K562 (cell line): ENCODE results near the gene RPRD1B. TPM values are rescaled to one million over a fixed set of nuclear protein-coding genes. Genes with fewer than 3 reads are reported as not detected.

Experiments used
- ATAC-seq: fragments of 200-7000 bp; cut with Tn5 transposase; 3 replicates; pipeline ENCODE4 v1.9.1; 2020; ENCODE audit warnings: moderate library complexity
- BruUV-seq: library from RNA; stranded (reverse); fragments of 400-500 nt; replicated peaks from 2 replicates; lab custom pipeline; 2021; lab: Mats Ljungman, UMichigan
- CTCF ChIA-PET: fragments of 300-600 bp; formaldehyde crosslinking; extraction: SDS; loops from one replicate; lab custom pipeline; 2021; ENCODE audit warnings: low intra/inter-chr PET ratio; lab: Yijun Ruan, JAX
- POLR2A ChIA-PET: fragments of 300-600, 350-650 bp; sonication (Branson Sonifier 250); formaldehyde crosslinking; extraction: SDS; loops from one replicate; lab custom pipeline; 2021; ENCODE audit warnings: antibody characterized with exemption, inconsistent platforms; lab: Yijun Ruan, JAX
- DNase-seq, 4 experiments: peaks; one replicate each; pipeline versions ENCODE4 v3.0.0 to v3.0.0-alpha.2; 2011 to 2018; ENCODE audit warnings: low spot score in 3 of 4, mixed read lengths in 3 of 4; ENCODE audit errors: extremely low read depth in 1 of 4
- FAIRE-seq: peaks from 2 replicates; lab custom pipeline; 2011; peaks lifted over from hg19 to GRCh38; lab: Jason Lieb, UNC
- H2AFZ ChIP-seq: 2 replicates; pipeline ENCODE4 v1.6.0; 2011; ENCODE audit warnings: low read depth, low read length, control low read depth, inconsistent platforms
- H3K27ac ChIP-seq: fragments of 200-600 bp; 3 replicates; pipeline ENCODE4 v1.8.0; 2011; ENCODE audit warnings: low read depth, mild to moderate bottlenecking, control low read depth, inconsistent platforms, low read length, moderate library complexity, mixed read lengths; ENCODE audit errors: extremely low read depth
- H3K27me3 ChIP-seq, 2 experiments: fragments of 300-600 bp in 1 of 2; 2 replicates in 1 of 2; 3 replicates in 1 of 2; pipeline versions ENCODE4 v1.6.0 to v1.8.0; 2011; ENCODE audit warnings: inconsistent platforms in 2 of 2, low read length in 2 of 2, mild to moderate bottlenecking in 1 of 2, mixed read lengths in 1 of 2, moderate library complexity in 1 of 2; ENCODE audit not compliant: control insufficient read depth in 2 of 2, insufficient read depth in 2 of 2
- H3K36me3 ChIP-seq: fragments of 300-600 bp; 3 replicates; pipeline ENCODE4 v1.8.0; 2011; ENCODE audit warnings: mild to moderate bottlenecking, low read length, inconsistent platforms; ENCODE audit not compliant: control insufficient read depth, insufficient read depth
- H3K4me1 ChIP-seq, 2 experiments: fragments of 200-600 bp in 1 of 2; replicated peaks in 1 of 2; 2 replicates in 1 of 2; 3 replicates in 1 of 2; pipeline versions ENCODE4 v1.5.1 to v1.8.0; 2011; ENCODE audit warnings: inconsistent platforms in 2 of 2, low read length in 2 of 2, mild to moderate bottlenecking in 1 of 2, mixed read lengths in 1 of 2, moderate library complexity in 1 of 2; ENCODE audit not compliant: control insufficient read depth in 2 of 2, insufficient read depth in 2 of 2
- H3K4me2 ChIP-seq: 2 replicates; pipeline ENCODE4 v1.6.1; 2011; ENCODE audit warnings: low read length, control low read depth, inconsistent platforms, mixed read lengths; ENCODE audit not compliant: insufficient read depth
- H3K4me3 ChIP-seq: fragments of 200-600 bp; sonication (generic), shearing (Covaris generic); 2 replicates; pipeline ENCODE4 v1.5.1; 2016; ENCODE audit warnings: control low read depth, inconsistent platforms
- H3K79me2 ChIP-seq: fragments of 200-600 bp; 3 replicates; pipeline ENCODE4 v1.8.0; 2011; ENCODE audit warnings: low read length, inconsistent platforms; ENCODE audit not compliant: control insufficient read depth, insufficient read depth
- H3K9ac ChIP-seq, 2 experiments: 2 replicates each; pipeline versions ENCODE4 v1.6.0 to v1.6.1; 2011; ENCODE audit warnings: low read depth in 2 of 2, low read length in 2 of 2, control low read depth in 1 of 2, inconsistent platforms in 1 of 2, mild to moderate bottlenecking in 1 of 2, mixed read lengths in 1 of 2; ENCODE audit not compliant: insufficient read depth in 1 of 2
- H3K9me1 ChIP-seq: one replicate; pipeline ENCODE4 v1.6.0; 2011; ENCODE audit warnings: inconsistent platforms, mild to moderate bottlenecking, low read length, moderate library complexity; ENCODE audit not compliant: control insufficient read depth, insufficient read depth
- H3K9me3 ChIP-seq: replicated peaks from 2 replicates; pipeline ENCODE4 v1.5.1; 2011; ENCODE audit warnings: low read depth, low read length, inconsistent platforms; ENCODE audit not compliant: control insufficient read depth, insufficient read depth
- H4K20me1 ChIP-seq: replicated peaks from 2 replicates; pipeline ENCODE4 v1.6.1; 2011; ENCODE audit warnings: low read length, inconsistent platforms, mixed read lengths; ENCODE audit not compliant: control insufficient read depth, insufficient read depth
- CBFA2T2 ChIP-seq: fragments of 450-650 bp; conservative IDR thresholded peaks from 2 replicates; pipeline ENCODE4 v1.6.1; 2017; ENCODE audit warnings: mild to moderate bottlenecking
- CBFA2T3 ChIP-seq: fragments of 450-650 bp; IDR thresholded peaks from 2 replicates; pipeline ENCODE4 v1.6.1; 2017
- CEBPG ChIP-seq, 3 experiments: fragments of 200-800 bp in 1 of 3; sonication (Bioruptor generic) in 1 of 3; sonication (generic) in 1 of 3; formaldehyde crosslinking in 1 of 3; IDR thresholded peaks in 2 of 3; conservative IDR thresholded peaks in 1 of 3; 2 replicates each; pipeline versions ENCODE4 v1.6.1 to v1.8.0; 2016 to 2022; ENCODE audit warnings: missing compliant biosample characterization in 2 of 3, missing genetic modification characterization in 2 of 3, mild to moderate bottlenecking in 1 of 3, missing genetic modification reagents in 1 of 3
- E2F4 ChIP-seq: sonication (generic); formaldehyde crosslinking; IDR thresholded peaks from 2 replicates; pipeline ENCODE4 v1.8.0; 2022; ENCODE audit warnings: mild to moderate bottlenecking, low read depth, missing genetic modification reagents
- MEIS2 ChIP-seq: fragments of 450-650 bp; IDR thresholded peaks from 2 replicates; pipeline ENCODE4 v1.6.1; 2014; ENCODE audit warnings: mild to moderate bottlenecking; ENCODE audit not compliant: partially characterized antibody
- WGBS: fragments of 100-300 bp; shearing (Covaris generic); methylation state at CpG from one replicate; pipeline ENCODE4 v1.1.6; 2016; ENCODE audit warnings: low coverage, mixed read lengths; ENCODE audit not compliant: insufficient coverage; ENCODE audit errors: missing lambda C conversion rate; 5-methylcytosine and 5-hydroxymethylcytosine counted together
- in situ Hi-C: fragments of 300-500 bp; cut with MboI; formaldehyde crosslinking; loops from 4 replicates; pipeline ENCODE4 v1.15.0; 2018; ENCODE audit warnings: inconsistent platforms, mixed read lengths
- intact Hi-C: fragments of 100-400 bp; cut with micrococcal nuclease; formaldehyde crosslinking; loops from 2 replicates; pipeline ENCODE4 v1.14.2; 2022
- polyA plus RNA-seq, 8 experiments: library from polyadenylated mRNA; depleted of rRNA in 4 of 8; stranded (reverse) in 5 of 8; unstranded in 3 of 8; fragments of >200 nt; fragmentation: Nextera tagmentation in 2 of 8; fragmentation: Illumina TruSeq in 1 of 8; extraction: Ambion mirVana in 2 of 8; extraction: Trizol in 1 of 8; gene quantifications; 2 replicates each; pipeline versions ENCODE4 v1.2.1 to v1.2.3, GENCODE V29; 2011 to 2014; ENCODE audit warnings: inconsistent platforms in 1 of 8, missing spikeins in 1 of 8
- total RNA-seq, 7 experiments: library from RNA; depleted of rRNA in 6 of 7; stranded (reverse); fragments of >200 nt in 6 of 7; fragmentation: Illumina TruSeq in 2 of 7; extraction: Trizol in 2 of 7; gene quantifications; 2 replicates each; pipeline versions ENCODE4 v1.2.1 to v1.2.3, GENCODE V29; 2011 to 2021; ENCODE audit warnings: low replicate concordance in 1 of 7

RPRD1B gene
- total and polyA plus RNA-seq, 9 of the 15 experiments (the other 6 are each of a cell fraction or from before 2014, with no cell fraction given), result 5.5 to 43.0 (median 24.4) TPM

- no peaks in the 10 kb centered on the region for H3K9me3 ChIP-seq
- H2AFZ ChIP-seq, result no peak overlapping the region
- BruUV-seq, result no TSS peak
- ChIA-PET POLR2A (no interaction called here), CTCF (no interaction called here)
- no peaks in the 10 kb centered on the region for H3K27me3 ChIP-seq
- no peaks in the 10 kb centered on the region for H3K9me1 ChIP-seq
- in situ Hi-C loops, result no loop called here
- no peak overlapping the region for H3K4me3 ChIP-seq
- WGBS, result 87% methylated on average over 3 of the region's 3 CpGs
- H3K9ac ChIP-seq, result no peak overlapping the region
- H3K79me2 ChIP-seq, result no peaks in the 10 kb centered on the region
- DNase-seq (no peak), ATAC-seq (no peak), FAIRE-seq (no peak)
- no peak overlapping the region for H3K27ac ChIP-seq
- H3K36me3 ChIP-seq, result no peaks in the 10 kb centered on the region
- H4K20me1 ChIP-seq, result no peaks in the 10 kb centered on the region
- no peak overlapping the region for H3K4me2 ChIP-seq
- intact Hi-C loops, result no loop called here
- H3K4me1 ChIP-seq, result peaks cover 15 to 31% of the 10 kb centered on the region in 2 experiments
- no peak for TF ChIP-seq CEBPG (CRISPR knock-in tag; IDR thresholded peaks at IDR 0.05)
- TF ChIP-seq CEBPG (tag; conservative IDR thresholded peaks at IDR 0.05 in 1 of 2, IDR thresholded peaks at IDR 0.05 in 1 of 2), result 0 out of 4 replicates have a peak, but pooled peaks of 1 of the 2 experiments have one; percentile 38
- peak; percentile 28; the same call in 1 of the 2 replicates for TF ChIP-seq CBFA2T2
- TF ChIP-seq E2F4 (CRISPR knock-in tag), result no peak
- TF ChIP-seq MEIS2, result peak; percentile 21
- peak; percentile 43 for TF ChIP-seq CBFA2T3
Observed at GRCh38 chr20:38108986-38109541, 75.5 kb downstream of the RPRD1B start.
